GM18951 (cell line): ENCODE results near the gene ITPR1.

Experiments
- POLR2A ChIP-seq: IDR thresholded peaks from 4 replicates; pipeline ENCODE4 v1.6.1; 2011; ENCODE audit warnings: mild to moderate bottlenecking; ENCODE audit not compliant: insufficient read length, insufficient read depth; ENCODE audit errors: extremely low read depth
- in situ Hi-C: fragments of 300-500 bp; cut with MboI; formaldehyde crosslinking; loops from one replicate; pipeline ENCODE4 v1.12.0; 2022; ENCODE audit warnings: low sequenced_read_pairs, mixed read lengths, inconsistent platforms; ENCODE audit not compliant: unreplicated experiment

ITPR1 gene

GRCh38 chr3:4732925-4733324 is 239.8 kb downstream of the ITPR1 start:
- in situ Hi-C loops: no loop called here
- no peak for TF ChIP-seq POLR2A

- in situ Hi-C loops: no loop called here
These were observed 241.3 kb downstream of the ITPR1 start for GRCh38 chr3:4734454-4734853.

GRCh38 chr3:4735243-4735642 is 242.1 kb downstream of the ITPR1 start:
- no peak for TF ChIP-seq POLR2A
- in situ Hi-C loops: no loop called here

More at GRCh38 chr3:4734454-4734853, 241.3 kb downstream of the ITPR1 start:
- no peak for TF ChIP-seq POLR2A

GRCh38 chr3:4736284-4736861 is 243.2 kb downstream of the ITPR1 start:
- TF ChIP-seq POLR2A: no peak

GRCh38 chr3:4738737-4739274 is 245.7 kb downstream of the ITPR1 start:
- in situ Hi-C loops: no loop called here
- no peak for TF ChIP-seq POLR2A

More at GRCh38 chr3:4736284-4736861, 243.2 kb downstream of the ITPR1 start:
- in situ Hi-C loops: no loop called here

GRCh38 chr3:4739289-4740236 is 246.4 kb downstream of the ITPR1 start:
- in situ Hi-C loops: no loop called here

GRCh38 chr3:4740397-4741105 is 247.4 kb downstream of the ITPR1 start:
- in situ Hi-C loops: no loop called here
- TF ChIP-seq POLR2A: no peak

More at GRCh38 chr3:4739289-4740236, 246.4 kb downstream of the ITPR1 start:
- TF ChIP-seq POLR2A: no peak

GRCh38 chr3:4741106-4741403 is 247.9 kb downstream of the ITPR1 start:
- no peak for TF ChIP-seq POLR2A
- in situ Hi-C loops: no loop called here

- no peak for TF ChIP-seq POLR2A
- in situ Hi-C loops: no loop called here
These were observed 248.5 kb downstream of the ITPR1 start for GRCh38 chr3:4741404-4742307.

- in situ Hi-C loops: no loop called here
- TF ChIP-seq POLR2A: no peak
These were observed 249.2 kb downstream of the ITPR1 start for GRCh38 chr3:4742359-4742758.

- in situ Hi-C loops: no loop called here
These were observed 250.2 kb downstream of the ITPR1 start for GRCh38 chr3:4743371-4743770.

More at GRCh38 chr3:4743371-4743770, 250.2 kb downstream of the ITPR1 start:
- no peak for TF ChIP-seq POLR2A
